ENCODE results near the gene TASOR.

TASOR gene

DNA sequence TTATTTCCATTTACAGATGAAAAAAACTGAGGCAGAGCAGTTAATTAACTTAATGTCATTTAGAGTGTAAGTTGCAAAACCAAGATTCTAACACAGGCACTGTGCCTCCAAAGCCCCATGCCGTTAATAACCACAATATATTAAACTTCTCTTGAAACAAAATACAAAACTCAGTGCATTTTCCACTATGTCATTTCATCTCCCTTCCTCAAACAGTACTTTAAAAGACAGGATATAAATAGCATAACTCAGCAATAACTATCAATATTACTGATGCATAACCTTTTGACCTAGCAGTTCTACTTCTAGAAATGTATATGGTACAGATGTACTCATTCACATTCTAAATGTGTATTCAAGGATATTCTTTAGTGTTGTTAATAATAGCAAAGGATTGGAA, 5.1 kb upstream of the TASOR start:
- no peak for DNase-seq (ENCODE audit: low spot score)

DNA sequence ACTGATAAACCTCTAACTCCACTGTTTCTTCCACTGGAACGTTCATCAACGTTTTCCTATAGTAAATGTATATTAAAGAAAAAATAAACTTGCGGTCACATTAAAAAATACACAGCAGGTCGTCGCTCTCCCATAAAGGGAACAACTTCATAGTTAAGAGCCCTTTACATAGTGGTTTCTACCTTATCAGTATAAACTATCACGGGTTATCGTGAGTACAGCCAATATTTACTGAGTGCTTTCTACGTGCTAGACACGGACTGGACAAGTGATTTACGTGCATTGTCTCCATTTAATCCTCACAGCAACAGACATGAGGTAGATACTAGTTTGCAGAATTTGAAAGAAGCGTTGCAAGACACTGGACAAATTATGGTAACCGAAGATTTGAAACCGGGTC, 964 bp upstream of the TASOR start:
- DNase-seq (ENCODE audit: low spot score) = no peak

DNA sequence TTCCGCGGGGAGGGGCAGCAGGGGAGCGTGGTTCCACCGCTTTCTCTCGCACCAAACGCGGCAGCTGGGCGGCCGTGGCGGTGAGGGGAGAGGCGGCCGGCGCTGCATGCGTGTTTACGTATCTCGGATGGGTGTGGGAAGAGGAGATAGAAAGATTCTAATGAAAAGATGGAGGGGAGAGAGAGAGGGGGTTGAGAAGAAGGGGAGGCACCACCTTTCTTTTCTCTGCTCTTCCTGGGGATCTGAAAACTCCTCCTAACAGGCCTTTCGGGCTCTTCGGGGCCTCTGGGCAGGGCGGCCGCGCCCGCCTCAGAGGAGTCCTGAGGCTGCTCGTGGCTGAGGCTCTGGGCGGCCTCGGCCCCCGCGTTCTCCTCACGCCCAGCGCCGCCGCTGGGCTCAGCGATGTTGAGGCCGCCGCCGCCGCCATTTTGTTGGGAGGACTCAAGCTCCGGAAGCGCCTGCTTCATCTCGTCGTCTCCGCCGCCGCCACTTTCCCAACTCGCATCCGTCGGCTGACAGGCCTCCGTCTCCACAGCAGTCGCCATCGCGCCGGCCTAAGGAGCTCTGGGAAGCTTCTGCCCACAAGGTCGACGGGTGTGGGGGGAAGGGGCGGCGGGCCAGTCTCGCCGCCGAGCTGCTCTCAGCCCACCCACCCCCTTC, 473 bp downstream of the TASOR start:
- DNase-seq (ENCODE audit: low spot score) = peak; percentile 66

DNA sequence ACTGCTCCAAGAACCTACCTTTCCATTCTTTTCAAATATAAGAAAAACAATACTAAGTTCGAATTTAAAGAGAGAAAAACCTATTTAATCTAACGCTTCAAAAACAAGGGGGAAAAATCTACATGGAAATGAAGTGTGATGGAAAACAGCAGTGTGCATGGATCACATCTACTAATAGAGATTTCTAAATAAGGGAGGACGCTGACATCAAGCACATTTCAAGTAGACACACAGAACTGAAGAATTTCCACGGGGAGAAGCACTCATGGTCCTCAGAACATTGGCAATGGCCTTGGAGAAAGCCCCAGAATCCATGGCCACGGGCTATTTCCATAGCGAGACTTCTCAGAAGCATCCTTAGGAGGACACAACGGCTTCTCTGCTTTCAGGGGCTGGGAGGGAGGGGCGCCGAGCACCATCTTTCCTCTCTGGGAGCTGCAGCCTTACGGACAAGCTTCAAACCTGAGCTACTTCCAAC, 1.0 kb downstream of the TASOR start:
- DNase-seq (ENCODE audit: low spot score) = no peak

DNA sequence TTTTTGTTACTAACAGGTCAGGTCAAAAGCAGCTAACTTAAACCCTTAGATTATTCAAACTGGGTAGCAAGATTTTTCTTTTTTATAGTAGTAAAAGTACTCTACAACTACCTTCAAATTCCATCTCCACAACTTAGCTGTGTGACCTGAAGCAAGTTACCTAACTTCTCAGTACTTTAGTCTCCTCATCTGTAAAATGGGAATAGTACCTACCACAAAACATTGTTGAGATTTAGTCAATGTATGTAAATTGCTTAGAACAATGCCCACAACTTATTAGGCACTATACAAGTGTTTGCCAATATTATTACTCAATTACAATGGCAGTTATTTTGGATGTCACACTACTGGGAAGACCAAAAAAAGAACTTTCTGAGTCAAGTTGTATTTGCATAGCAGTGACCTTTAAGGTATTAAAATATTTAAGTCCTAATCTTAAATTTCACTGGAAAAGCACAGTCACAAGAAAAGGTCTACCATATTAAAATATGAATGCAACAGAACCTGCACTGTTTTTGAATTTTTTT, 2.9 kb downstream of the TASOR start:
- no peak for DNase-seq (ENCODE audit: low spot score)

DNA sequence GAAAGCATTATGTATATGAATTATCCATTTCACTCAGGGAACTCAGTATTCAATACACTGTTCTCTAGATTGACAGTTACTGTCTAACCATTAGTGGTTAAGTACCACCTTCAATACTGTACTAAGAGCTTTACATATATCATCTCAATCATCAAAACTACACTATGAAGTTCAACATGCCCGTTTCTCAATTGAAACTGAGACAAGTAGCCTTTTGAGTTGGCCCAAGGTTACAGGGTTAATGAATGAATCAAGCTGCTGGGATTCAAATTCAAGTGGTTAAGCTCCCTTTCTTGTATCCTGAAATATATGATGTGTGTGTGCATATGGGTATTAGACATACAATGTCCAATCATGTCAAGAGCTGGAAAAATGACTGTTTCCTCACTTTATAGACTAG, 5.8 kb downstream of the TASOR start:
- no peak for DNase-seq (ENCODE audit: low spot score)

DNA sequence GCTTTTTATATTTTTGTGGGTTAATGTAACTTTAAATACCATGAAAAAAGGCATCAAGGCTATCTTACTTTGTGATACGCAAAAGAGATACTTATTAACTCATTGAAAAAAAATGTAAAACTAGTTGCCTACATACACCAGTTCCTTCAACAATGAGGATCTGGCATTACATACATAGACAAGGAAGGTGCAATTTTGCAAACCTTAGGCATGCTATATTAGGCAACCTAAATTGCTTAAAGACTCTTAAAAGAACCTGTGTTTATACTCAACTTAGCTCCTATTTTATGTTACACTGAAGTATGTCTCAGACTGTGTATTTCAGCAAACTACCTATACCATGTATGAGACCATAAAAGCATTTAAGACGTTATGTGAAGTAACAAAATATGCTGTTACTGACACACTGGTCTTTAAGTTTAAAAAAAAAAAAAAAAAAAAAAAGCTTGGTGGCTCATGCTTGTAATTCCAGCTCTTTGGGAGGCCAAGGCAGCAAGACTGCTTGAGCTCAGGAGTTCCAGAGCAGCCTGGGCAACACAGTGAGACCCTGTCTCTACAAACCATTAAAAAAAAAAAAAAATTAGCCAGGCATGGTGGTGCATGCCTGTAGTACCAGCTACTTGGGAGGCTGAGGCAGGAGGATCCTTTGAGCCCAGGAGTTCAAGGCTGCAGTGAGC, 9.1 kb downstream of the TASOR start:
- DNase-seq (ENCODE audit: low spot score) = no peak

DNA sequence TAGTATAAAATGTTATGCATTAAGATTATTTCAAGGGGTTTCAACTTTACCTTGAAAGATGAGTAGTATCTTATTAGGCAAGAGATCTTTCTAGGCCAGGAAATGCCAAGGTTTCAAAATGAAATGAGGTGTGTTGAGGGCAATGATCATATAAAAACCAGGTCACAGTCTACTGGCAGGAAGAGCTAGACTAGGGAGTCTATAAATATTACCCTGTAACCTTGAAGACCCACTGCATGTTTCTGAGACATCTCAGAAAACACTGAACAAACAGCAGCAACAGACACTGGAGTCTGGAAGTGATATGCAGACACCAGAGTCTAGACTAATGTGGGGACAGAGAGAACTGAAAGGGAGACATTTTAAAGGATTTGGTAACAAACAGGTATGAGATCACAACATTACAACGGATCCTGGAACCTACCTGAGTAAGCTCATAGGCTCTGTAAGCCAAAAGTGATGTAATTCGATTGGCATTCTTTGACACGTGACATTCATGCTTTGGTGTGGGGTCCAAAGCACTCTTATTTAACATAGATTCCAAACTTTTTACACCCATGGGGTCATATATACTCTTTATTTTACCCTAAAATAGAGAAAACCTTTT, 15.0 kb downstream of the TASOR start:
- DNase-seq (ENCODE audit: low spot score) = no peak

DNA sequence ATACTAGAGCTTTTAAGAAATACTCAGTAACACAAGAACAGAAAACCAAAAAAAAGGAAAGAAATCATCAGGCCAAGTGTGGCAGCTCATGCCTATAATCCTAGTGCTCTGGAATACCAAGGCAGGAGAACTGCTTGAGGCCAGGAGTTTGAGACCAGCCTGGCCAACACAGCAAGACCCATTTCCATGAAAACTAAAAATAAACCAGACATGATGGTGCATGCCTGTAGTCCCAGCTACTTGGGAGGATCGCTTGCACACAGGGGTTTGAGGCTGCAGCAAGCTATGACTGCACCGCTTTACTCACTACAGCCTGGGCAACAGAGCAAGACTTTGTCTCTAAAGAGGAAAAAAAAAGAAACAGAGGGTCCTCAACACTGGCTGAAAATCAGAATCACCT, 18.2 kb downstream of the TASOR start:
- no peak for DNase-seq (ENCODE audit: low spot score)

DNA sequence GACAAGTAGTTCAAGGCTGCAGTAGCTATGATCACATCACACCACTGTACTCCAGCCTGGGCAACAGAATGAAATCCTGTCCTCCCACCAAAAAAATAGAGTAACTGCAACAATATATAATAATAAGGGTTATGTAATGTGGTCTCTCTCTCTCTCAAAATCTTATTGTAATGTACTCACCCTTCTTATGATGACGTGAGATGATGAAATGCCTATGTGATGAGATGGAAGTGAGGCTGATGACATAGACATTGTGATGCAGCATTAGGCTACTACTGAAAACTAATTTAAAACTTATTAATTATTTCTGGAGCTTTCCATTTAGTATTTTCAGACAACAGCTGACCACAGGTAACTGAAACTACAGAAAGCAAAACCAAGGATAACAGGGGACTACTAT, 27.4 kb downstream of the TASOR start:
- no peak for DNase-seq (ENCODE audit: low spot score)

DNA sequence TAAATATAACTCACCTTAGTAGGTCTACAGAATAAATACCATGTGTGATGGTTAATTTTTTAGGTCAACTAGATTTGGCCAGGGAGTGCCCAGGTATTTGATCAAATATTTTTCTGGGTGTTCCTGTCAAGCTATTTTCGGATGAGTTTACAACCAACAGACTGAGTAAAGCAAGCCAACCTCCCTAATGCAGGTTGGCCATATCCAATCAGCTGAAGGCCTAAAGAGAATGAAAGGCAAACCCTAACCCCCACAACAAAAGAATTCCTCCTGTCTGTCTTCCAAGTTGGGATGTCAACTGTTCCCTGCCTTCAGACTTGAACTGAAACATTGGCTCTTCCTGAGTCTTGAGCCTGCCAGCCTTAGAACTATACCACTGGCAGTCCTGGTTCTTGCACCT, 28.6 kb downstream of the TASOR start:
- DNase-seq (ENCODE audit: low spot score) = no peak

DNA sequence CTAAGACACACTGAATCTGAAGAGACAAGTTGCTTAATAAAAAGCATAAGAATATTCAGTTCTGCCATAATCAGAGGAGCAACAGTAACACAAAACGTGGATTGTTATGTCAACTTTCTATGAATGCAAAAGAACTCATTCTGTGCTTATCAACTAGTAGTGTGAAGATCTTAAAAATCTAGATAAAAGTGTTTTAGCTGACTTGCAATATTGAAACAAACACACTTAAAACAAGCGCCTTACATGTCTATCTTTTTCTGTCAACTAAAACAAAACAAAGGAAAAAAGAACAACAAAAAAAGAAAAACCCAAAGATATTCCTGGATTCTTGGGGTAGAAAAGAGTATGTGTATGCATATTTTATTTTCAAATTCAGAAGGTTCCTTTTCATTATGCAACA, 37.7 kb downstream of the TASOR start:
- DNase-seq (ENCODE audit: low spot score) = no peak

DNA sequence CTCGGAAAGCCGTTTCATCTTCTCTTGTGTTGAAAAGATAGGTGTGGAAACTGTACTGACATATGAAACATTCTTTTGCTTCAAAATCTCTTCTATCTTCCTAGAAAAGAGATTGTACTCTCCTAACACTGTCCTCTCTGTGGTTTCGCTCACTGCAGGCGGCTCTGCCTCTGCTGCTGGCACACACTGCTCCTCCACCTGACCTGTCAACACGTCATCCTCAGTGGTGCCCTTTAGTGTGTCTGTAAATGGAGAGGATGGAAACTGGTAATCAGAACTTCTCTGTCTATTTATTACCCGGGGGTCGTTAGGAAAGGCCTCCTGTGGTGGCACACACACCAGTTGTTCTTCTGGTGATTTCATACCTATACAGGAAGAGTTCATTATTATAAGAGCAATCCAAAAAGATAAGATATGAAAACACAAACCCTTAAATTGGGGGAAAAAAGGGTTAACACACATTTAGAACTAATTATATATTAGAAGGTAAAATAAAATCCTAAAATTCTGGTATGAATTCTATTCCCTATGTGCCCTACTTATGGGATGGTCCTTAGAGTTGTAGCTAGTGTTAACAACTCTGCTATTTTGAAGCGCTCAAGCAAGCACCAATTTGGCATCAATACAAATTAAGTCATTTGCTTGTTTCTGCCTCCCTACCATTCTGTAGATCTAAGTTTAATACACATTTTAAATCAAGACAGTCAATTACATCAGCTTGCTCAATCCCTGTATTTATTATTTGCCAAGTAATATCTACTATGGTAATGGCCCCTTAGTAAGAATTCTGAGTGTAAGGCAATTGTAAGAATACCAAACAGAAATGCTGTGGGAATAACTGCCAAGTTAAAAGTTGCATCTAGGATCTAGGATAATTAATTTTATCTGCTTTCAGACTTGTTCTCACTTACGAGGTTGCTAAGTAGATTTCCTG, 49.2 kb downstream of the TASOR start:
- no peak for DNase-seq (ENCODE audit: low spot score)

Measured in LoVo (cell line).